Fibroblast of skin of back (primary cell): ENCODE data around the gene CEP55. TPM values are rescaled to one million over a fixed set of nuclear protein-coding genes. Genes with fewer than 3 reads are reported as not detected.
"Not testable (repeated sequence)": the region's sequence is repeated elsewhere in the genome, so short reads cannot be mapped to it uniquely, and the experiment has no call there.

Experiments
- DNase-seq: peaks from one replicate; pipeline ENCODE4 v3.0.0-alpha.2; 2013
- polyA plus RNA-seq, 2 experiments: library from polyadenylated mRNA; unstranded; fragments of 120-200 nt; gene quantifications; one replicate each; pipeline ENCODE4 v1.2.1, GENCODE V29; 2013; ENCODE audit not compliant: insufficient read length in 2 of 2

CEP55 gene
- 97.5 TPM for polyA plus RNA-seq (2013, experiment 1 of 2; ENCODE audit: insufficient read length)
- polyA plus RNA-seq (2013, experiment 2 of 2; ENCODE audit: insufficient read length) = 13.0 TPM

DNA sequence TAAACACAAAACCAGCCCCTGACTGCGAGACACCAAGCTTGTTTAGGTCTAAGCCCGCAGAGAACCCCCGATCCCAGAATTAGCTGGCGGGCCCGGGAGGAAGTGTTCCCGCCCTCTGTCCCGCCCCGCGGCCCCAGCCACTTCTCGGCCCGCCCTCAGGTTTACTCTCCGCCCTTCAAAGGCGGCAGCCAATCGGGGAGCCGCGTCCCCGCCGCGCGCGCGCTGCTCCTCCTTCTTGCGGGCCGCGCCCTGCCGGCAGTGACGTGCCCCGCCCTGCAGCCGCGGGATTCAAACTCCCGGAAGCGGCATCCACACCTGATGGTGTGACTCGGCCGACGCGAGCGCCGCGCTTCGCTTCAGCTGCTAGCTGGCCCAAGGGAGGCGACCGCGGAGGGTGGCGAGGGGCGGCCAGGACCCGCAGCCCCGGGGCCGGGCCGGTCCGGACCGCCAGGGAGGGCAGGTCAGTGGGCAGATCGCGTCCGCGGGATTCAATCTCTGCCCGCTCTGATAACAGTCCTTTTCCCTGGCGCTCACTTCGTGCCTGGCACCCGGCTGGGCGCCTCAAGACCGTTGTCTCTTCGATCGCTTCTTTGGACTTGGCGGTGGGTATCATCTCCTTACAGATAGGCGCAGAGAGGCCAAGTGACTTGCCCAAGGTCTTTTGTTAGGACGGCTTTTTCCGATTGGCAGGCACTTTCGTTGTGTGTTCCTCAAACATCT lies at the start of gene CEP55:
CEP55 (plus strand) TSS at position 291 of the 720 bp plus-strand sequence. CDS start 3,440 bp downstream, outside the sequence.
- peak; percentile 94 for DNase-seq

DNA sequence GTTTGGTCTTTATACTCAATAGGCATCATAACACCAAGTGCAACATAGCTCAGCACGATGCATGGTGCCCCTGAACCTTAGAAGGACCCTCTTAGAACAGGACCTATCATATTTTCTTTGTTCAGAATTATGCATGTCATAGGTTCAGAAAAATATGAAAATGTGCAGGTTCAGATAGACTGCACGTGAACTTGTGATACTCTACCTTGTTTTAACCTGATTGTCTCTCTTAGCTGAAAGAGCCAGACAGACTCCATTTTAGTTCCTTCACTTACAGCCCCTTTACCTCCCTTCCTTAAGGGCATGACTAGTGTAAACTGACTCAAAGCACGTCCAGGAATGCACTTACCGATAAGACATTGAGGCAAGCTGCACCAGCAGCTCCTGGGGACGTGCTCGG lies 49.4 kb upstream of the CEP55 start:
- no peak for DNase-seq

DNA sequence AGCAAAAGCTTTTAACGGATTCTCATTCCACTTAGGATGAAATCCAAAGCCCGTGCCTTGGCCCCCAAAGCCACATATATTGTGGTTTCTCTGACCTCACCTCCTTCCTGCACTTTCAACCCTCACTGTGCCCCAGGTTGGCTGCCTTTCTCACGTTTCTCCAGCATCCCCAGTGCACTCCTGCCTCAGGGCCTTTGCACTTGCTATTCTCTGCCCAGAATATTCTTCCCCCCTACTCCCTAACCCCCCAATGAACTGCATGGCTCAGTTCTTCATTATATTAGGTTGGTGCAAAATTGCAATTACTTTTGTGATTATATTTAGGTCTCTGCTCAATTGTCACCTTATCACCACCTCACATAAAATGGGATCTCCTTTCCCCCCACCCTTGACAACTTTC lies 48.4 kb upstream of the CEP55 start:
- DNase-seq = no peak

DNA sequence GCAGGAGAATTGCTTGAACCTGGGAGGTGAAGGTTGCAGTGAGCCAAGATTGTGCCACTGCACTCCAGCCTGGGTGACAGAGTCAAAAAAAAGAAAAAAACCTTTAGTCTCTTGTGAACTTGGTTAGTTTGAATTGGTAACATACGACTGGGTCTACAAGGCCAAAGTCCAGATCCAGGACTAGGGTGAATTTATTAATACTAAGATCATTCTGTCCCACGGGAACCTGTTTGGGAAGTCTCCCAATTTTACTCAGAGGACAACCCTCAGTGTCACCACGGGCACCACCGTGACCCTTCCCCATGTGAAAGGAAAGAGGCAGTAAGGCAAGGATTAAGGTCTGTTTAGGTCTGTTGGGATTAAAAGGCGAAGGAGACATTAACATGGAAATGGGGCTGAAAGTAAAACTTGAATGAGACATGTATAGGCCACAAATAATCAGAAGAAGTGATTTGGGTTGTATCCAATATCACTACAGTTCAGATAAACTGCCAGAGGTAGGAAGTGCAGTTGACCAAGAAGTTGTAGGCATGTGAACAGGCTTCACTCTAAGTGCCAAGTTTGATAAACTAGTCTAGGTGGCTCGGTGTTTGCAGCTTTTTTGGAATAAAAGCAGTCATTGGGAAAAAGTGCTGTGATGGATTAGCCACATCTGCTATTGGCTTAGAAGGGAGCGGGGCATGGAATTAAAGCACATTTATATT lies 45.0 kb upstream of the CEP55 start:
- DNase-seq = no peak

DNA sequence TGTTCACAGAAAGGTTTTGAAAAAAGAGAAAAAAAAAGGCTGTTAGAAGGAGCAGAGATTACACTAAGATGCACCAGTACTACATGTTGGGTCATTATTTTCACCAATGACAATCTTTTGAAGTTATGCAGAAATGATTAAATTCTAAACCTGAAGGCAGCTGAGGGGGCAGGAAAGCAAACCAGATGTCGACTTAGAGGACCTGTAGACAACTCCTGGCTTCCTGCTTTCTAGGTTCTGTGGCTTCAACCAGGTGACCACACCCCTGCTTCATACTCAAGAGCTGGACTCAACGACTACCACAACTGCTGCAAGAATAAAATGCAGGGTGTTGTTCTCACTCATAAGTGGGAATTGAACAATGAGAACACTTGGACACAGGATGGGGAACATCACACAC lies 44.3 kb upstream of the CEP55 start:
- no peak for DNase-seq

DNA sequence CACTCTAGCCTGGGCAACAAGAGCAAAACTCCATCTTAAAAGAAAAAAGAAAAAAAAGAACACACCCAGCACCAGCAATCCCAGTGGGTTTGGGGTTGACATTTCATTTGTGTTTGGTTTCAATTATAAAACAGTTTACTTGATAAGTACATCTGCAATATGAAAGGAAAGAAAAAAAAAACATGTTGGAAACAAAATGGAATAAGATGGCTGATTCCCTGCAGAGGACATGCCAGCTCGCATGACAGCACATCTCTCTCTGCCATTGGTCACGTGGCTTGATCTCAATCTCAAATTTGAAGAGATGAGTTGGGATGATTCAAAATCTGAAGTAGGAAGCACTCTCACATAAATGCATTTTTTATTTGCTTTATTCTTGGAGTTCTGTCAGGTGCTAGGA lies 42.3 kb upstream of the CEP55 start:
- no peak for DNase-seq

DNA sequence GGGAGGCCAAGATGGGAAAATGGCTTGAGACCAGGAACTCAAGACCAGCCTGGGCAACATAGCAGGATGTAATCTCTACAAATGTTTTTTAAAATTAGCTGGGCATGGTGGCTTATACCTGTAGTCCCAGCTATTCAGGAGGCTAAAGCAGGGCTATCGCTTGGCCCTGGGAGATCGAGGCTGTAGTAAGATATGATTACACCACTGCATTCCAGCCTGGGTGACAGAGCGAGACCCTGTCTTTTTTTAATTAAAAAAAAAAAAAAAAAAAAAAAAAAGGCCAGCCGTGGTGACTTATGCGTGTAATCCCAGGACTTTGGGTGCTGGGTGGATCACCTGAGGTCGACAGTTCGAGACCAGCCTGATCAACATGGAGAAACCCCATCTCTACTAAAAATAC lies 41.7 kb upstream of the CEP55 start:
- no peak for DNase-seq

DNA sequence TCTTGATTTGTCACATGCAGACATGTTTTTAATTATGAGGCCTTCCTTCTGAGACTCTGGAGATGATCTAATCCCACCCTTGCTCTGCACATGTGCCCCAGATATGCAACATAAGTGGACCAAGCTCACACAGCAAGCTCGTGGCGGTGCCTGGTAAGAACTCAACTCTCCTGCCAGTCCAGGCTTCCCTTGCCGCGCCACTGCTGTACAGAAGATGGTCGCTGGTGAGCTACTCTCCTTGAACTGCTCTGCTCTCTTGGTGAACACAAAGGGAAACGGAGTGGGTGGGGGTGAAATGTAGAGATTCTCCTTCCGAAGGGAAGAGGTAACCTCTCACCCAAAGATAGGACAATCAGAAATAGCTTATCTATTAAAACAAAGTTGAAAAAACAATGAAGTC lies 39.9 kb upstream of the CEP55 start:
- DNase-seq = peak; percentile 61

DNA sequence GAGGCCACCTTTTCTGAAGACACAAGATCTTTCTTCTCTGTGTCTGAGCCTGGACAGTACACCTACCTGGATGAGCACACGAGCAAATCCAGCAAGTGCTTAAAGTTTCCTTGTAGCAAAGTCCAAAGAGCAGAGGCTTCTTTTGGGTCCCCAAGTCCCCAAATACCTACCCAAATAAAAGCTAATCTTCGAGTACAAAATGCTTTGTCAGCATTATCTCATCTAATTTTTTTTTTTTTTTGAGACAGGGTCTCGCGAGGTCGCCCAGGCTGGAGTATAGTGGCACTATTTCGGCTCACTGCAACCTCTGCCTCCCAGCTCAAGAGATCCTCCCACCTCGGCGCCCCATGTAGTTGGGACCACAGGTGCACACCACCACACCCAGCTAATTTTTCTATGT lies 38.9 kb upstream of the CEP55 start:
- no peak for DNase-seq

DNA sequence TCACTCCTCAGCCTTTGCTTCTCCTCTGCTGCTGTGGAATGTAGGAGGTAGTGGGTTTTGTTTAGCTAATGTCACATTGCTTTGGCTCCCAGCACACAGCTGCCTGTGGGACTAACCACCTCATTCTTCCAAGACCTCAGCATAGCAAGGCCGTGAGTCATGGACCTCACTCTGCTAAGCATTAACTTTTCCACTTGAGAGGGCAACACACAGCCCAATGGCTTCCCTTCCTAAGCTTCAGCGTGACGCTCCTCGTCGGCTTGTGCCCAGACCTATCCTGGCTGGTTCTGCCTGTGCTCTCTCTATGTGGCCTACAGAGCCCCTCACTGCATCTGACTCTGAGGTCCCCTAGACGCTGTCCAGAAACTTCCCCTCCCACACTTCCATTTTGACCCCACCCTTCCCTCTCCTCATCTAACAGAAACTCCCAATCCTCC lies 37.6 kb upstream of the CEP55 start:
- peak; percentile 100 for DNase-seq

DNA sequence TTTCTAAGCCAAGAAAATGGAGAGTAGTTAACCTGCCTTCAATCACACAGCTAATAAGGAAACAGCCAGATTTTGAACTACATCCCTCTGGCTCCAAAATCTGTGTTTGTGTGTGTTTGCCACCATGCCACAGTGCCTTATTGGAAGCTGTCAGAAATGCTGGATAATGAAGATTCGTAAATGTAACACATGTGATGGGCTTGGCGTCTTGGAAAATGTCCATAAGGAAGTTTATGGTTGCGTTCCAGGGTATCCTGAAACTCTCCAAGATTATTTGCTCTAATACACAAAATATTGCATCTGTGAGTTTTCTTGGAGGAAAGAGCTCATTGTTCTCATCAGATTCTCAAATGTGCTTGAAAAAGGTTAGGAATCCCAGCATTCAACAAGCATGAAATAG lies 36.9 kb upstream of the CEP55 start:
- DNase-seq = no peak

DNA sequence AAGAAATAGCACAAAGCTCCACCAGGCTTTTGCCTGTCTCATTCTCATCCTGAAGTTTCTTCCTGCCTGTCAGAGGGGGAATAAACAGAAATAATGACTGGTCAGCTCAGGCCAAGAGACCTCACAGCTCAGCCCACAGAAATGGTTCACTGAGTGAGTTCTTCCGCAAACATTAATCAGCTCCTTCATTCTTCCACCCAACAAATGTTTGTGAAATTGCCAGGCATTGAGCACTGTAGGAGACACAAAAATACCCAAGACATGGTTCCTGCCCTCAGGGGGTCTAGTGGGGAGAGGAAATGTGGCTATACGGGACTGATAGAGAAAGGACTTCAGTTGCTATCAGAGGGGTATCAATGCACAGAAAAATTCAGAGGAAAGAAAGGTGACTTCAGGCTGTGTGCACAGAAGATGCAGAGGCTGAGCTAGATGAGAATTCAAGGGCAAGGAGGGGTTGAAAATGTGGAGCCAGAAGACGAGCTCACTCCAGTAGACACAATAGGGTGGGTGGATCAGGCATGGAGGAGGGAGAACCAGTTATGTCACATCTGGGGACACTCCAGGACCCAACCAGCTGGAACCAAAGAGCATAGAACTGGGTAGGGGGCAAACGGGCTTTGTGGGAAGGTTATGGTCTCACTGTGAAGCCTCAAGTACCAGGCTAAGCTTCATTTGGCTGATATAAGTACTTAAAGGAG lies 35.2 kb upstream of the CEP55 start:
- DNase-seq = peak; percentile 57

DNA sequence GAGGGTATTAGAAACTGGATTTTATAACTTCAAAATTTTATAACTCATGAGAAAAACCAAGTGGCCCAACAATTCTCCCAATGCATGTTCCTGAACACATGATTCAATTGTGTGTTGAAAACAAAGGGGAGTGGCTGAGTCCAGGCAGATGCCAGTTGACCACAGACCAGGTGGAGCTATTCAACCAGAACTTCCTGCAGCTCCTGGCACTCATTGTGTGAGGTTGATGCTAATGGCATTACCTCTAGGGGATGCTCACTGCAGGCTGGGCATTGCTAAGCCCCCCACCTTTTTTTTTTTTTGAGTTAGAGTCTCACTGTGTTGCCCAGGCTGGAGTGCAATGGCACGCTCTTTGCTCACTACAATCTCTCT lies 34.6 kb upstream of the CEP55 start:
- no peak for DNase-seq

DNA sequence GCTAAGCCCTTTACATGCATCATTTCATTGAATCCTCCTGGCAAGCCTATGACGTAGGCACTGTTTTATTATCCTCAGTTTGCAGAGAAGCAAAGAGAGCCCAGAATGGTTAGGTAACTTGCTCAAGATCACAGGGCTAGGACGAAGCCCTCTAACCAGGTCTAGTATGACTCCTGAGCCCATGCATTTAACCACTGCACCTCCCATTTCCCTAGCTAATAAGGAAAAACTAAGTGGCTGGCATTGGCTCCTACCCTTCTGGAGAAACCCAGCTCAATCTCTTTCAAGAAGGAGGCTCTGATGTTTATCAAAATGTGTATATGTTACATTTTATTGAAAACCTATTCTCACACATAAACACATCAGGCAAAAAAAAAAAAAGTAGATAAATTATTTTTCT lies 34.0 kb upstream of the CEP55 start:
- no peak for DNase-seq

DNA sequence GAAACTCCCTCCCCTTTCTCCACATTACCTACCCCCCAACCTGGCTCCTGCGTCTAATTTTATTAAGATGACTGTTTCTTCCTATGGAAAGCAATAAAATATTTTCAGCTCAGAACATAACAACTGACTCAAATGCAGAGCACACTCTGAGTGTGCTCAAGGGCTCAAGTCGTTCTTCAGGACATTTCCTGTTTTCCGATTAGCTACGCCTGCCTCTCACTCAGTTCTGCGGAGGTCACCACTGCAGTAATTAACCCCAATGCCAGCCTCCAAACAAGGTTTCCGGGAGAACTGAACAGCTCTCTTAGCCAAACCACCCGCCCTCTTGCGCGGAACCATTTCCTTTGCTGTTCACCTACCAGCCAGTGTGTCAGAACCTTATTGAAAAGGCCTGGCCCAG lies 33.5 kb upstream of the CEP55 start:
- peak; percentile 69 for DNase-seq

DNA sequence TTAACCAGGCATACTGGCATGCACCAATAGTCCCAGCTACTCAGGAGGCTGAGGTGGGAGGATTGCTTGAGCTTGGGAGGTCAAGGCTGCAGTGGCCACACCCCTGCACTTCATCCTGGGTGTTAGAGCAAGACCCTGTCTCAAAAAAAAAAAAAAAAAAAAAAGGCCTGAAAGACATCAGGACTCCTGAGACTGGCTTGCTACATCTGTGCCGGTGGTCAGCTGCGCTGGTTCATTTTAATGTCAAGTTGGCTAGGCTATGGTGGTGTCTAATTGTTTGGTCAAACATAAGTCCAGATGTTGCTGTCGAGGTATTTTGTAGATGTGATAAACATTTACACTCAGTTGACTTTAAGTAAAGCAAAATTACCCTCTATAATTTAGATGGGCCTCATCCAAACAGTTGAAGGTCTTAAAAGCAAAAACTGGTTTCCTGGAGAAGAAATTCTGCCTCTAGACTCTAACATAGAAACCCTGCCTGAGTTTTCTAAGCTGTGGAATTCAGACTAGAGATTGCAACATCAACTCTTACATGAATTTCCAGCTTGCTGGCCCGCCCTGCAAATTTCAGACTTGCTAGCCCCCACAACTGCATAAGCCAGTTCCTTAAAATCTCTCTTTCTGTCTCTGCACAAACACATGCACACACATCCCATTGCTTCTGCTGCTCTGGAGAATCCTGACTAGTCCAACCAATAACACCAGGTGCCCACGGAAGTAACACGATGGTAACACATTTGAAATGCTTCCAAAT lies 32.5 kb upstream of the CEP55 start:
- DNase-seq = peak; percentile 64

DNA sequence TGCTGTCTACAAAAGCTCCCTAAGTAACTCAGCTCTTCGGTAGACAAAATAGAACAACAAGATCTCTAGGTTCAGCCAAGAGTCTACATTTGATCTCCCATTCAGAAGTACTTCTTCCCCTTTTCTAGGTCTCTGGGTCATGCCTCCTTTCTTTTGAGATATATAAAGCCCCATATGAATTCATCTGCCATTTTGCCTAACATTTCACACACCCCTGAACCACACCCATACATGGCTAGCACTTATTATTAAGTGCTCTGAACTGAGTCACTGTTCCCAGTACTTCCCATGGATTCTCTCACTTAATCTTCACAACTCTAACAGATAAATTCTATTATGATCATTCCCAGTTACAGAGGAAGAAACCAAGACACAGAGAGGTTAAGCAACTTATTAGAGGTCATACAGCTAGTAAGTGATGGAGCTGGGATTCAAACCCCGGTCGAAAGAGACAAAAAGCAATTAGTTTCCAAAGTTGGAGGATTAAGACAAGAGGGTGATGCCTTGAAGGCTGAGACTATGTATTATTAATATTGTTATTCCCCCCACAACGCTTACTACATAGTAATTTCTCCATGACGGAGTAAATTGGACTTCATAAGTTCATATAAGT lies 31.5 kb upstream of the CEP55 start:
- DNase-seq = peak; percentile 61

DNA sequence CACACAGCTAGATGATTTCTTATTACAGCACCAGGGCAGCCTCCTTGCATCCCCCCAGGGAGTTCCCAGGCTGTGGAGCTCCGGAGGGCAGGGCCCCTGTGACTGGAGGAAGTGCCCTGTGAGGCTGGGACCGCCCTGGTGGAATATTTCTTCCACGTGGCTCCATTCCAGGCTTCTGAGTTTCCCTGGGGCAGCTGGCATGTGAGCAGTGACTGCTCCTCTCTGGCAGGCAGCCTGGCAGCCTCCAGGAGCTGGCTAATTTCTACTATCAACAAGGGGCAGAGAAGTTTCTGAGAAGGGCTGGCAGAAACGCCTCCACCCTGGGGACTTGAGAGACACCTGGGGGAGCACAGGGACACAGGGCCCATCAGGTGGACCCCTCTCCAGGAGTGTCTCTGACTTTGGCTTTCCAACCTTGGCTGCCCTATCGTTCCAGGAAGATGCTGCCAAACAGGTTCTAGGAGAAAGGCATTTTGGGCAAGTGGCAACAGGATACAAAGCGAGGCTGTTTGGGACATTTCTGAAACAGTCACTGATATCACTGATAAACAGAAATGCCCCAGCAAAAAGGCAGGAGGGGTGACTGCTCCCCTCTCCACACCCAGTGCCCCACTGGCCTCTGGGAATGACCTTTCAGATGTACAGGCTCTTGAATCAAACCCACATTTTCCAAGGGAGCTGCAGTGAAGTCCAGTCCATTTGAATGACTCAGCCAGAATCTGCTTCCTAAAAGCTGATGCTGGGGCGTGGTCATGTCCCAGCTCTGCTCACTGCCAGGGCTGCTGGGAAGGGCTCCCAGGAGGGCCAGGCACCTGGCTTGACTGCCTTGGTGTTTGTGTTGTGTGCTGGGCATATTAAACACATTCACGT lies 30.4 kb upstream of the CEP55 start:
- DNase-seq = peak; percentile 99

DNA sequence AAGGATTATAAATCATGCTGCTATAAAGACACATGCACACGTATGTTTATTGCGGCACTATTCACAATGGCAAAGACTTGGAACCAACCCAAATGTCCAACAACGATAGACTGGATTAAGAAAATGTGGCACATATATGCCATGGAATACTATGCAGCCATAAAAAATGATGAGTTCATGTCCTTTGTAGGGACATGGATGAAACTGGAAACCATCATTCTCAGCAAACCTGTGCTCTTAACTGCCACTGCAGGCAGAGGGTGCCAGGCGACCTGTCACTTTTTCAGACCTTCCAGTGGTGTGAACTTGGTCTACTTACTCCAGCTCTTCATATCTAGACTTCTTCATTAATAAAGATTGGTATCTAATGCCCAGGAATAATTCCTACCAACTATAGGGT lies 28.8 kb upstream of the CEP55 start:
- not testable (repeated sequence) for DNase-seq

DNA sequence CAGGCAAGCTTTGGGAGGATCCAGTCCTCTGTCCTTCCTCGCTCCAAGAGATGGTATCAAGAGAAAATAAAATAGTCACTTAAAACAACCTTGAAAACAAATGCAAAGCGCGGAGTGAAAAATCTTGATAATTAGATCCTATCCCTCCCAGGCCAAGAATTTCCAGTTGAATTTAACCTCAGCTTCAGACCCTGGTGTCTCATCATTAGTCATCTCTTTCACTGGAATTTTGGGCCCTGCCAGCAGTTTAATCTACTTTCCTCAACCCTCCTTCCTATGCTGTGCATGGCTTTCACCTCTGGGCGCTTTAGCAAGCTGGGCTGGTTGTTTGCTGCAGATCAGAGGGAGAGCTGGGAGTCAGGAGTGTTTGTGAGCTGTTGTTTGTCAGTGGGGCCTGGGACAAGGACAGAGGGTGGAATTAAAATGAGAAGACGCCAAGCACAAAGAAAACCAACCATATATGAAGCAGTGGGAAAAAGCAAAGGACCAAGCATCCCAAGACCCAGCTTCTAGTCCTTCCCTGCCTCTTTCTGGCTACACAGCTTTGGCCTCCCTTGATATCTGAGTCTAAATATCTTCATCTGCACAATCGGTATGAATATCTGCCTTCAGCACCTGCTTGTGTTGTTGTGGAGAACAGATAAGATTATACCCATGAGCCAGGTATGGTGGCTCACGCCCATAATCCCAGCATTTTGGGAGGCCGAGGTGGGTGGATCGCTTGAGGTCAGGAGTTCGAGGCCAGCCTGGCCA lies 27.8 kb upstream of the CEP55 start:
- peak; percentile 97 for DNase-seq

DNA sequence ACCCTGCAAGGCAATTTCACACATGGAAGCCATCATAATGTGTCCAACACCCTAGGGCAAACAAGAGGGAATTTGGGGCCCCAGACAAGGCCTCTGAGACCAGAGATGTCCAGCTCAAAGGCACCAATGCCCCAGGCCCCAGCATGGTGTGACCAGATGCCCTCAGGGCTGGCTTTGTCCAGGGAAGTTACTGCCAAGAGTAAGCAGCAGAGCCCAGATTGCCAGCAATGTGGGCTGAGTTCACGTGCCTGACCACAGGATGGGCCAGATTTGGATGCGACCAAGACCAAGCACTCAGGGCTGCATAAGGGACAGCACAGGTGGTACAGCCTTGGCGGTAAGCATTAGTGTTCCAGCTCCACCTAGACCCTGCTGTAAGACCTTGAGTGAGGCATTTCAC lies 27.0 kb upstream of the CEP55 start:
- DNase-seq = no peak
